Ishikawa (cell line): ENCODE data around the gene SRGAP1.

Experiments used
- CEBPB ChIP-seq: IDR thresholded peaks from 2 replicates; pipeline ENCODE4 v1.6.1; 2012
- CREB1 ChIP-seq: IDR thresholded peaks from 2 replicates; pipeline ENCODE4 v1.6.1; 2012; ENCODE audit warnings: low read depth
- EGR1 ChIP-seq: IDR thresholded peaks from 2 replicates; pipeline ENCODE4 v1.6.1; 2012
- EP300 ChIP-seq: IDR thresholded peaks from 2 replicates; pipeline ENCODE4 v1.6.1; 2012; ENCODE audit warnings: borderline replicate concordance
- FOXM1 ChIP-seq: IDR thresholded peaks from 2 replicates; pipeline ENCODE4 v1.6.1; 2012; ENCODE audit warnings: low read depth, borderline replicate concordance
- NFIC ChIP-seq: IDR thresholded peaks from 2 replicates; pipeline ENCODE4 v1.6.1; 2012
- RAD21 ChIP-seq: IDR thresholded peaks from 2 replicates; pipeline ENCODE4 v1.6.1; 2012; ENCODE audit warnings: low read depth
- TAF1 ChIP-seq: IDR thresholded peaks from 2 replicates; pipeline ENCODE4 v1.6.1; 2012; ENCODE audit warnings: low read depth, mild to moderate bottlenecking
- TCF12 ChIP-seq: IDR thresholded peaks from 2 replicates; pipeline ENCODE4 v1.6.1; 2012; ENCODE audit warnings: low read depth
- TEAD4 ChIP-seq: IDR thresholded peaks from 2 replicates; pipeline ENCODE4 v1.6.1; 2012
- YY1 ChIP-seq: IDR thresholded peaks from 2 replicates; pipeline ENCODE4 v1.6.1; 2012; ENCODE audit warnings: low read depth
- ZBTB7A ChIP-seq: IDR thresholded peaks from 2 replicates; pipeline ENCODE4 v1.6.1; 2012; ENCODE audit warnings: low read depth
- TF ChIP-seq, protein P1 (sequence below): IDR thresholded peaks from 2 replicates; pipeline ENCODE4 v1.6.1; 2012; ENCODE audit warnings: low read depth, mild to moderate bottlenecking
- TF ChIP-seq, protein P2 (sequence below): IDR thresholded peaks from 2 replicates; pipeline ENCODE4 v1.6.1; 2012
- TF ChIP-seq, protein P3 (sequence below): IDR thresholded peaks from 2 replicates; pipeline ENCODE4 v1.6.1; 2012

The SRGAP1 gene

DNA sequence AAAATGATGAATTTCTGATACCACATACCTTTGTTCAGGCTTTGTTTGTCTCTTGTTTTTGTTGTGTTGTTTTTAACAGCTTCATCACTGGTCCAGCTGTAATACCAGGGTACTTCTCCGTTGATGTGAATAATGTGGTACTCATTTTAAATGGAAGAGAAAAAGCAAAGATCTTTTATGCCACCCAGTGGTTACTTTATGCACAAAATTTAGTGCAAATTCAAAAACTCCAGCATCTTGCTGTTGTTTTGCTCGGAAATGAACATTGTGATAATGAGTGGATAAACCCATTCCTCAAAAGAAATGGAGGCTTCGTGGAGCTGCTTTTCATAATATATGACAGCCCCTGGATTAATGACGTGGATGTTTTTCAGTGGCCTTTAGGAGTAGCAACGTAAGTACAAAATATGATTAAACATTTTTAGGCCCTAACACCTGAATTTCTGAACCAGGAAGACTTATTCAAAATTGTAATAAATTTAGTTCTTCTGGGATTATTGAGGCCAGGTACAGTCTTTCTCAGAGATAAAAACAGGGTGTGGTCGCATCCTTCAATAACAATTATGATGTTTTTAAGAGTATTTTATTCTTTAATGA is 42.4 kb upstream of the SRGAP1 start:
- TF ChIP-seq RAD21 (peak; percentile 65), TAF1 (no peak)

DNA sequence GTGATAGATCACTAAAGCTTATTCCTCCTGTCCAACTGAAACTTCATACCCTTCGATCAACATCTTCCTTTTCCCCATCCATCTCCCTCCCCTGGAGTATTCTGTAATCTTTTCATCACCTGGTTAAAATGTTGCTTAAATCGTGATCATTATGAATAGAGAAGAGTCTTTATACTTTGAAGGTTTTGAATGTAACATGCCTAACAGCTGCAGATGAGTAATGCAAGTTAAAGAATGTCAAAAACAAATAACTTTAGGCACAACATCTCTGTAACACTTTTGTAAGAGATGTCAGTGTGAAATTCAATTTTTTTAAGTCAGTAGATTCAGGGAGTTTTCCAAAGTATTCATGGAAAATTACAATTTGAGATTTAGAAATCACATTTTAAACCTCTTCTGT is 39.8 kb upstream of the SRGAP1 start:
- TF ChIP-seq EGR1 (no peak), FOXM1 (no peak), CEBPB (no peak), EP300 (no peak), YY1 (no peak), ZBTB7A (no peak), NFIC (no peak), CREB1 (no peak), TEAD4 (no peak), TCF12 (no peak), RAD21 (no peak), TAF1 (no peak)
- TF ChIP-seq, protein P1, sequence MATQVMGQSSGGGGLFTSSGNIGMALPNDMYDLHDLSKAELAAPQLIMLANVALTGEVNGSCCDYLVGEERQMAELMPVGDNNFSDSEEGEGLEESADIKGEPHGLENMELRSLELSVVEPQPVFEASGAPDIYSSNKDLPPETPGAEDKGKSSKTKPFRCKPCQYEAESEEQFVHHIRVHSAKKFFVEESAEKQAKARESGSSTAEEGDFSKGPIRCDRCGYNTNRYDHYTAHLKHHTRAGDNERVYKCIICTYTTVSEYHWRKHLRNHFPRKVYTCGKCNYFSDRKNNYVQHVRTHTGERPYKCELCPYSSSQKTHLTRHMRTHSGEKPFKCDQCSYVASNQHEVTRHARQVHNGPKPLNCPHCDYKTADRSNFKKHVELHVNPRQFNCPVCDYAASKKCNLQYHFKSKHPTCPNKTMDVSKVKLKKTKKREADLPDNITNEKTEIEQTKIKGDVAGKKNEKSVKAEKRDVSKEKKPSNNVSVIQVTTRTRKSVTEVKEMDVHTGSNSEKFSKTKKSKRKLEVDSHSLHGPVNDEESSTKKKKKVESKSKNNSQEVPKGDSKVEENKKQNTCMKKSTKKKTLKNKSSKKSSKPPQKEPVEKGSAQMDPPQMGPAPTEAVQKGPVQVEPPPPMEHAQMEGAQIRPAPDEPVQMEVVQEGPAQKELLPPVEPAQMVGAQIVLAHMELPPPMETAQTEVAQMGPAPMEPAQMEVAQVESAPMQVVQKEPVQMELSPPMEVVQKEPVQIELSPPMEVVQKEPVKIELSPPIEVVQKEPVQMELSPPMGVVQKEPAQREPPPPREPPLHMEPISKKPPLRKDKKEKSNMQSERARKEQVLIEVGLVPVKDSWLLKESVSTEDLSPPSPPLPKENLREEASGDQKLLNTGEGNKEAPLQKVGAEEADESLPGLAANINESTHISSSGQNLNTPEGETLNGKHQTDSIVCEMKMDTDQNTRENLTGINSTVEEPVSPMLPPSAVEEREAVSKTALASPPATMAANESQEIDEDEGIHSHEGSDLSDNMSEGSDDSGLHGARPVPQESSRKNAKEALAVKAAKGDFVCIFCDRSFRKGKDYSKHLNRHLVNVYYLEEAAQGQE, result no peak
- TF ChIP-seq, protein P2, sequence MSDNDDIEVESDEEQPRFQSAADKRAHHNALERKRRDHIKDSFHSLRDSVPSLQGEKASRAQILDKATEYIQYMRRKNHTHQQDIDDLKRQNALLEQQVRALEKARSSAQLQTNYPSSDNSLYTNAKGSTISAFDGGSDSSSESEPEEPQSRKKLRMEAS, result no peak
- TF ChIP-seq, protein P3, sequence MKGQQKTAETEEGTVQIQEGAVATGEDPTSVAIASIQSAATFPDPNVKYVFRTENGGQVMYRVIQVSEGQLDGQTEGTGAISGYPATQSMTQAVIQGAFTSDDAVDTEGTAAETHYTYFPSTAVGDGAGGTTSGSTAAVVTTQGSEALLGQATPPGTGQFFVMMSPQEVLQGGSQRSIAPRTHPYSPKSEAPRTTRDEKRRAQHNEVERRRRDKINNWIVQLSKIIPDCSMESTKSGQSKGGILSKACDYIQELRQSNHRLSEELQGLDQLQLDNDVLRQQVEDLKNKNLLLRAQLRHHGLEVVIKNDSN, result no peak

DNA sequence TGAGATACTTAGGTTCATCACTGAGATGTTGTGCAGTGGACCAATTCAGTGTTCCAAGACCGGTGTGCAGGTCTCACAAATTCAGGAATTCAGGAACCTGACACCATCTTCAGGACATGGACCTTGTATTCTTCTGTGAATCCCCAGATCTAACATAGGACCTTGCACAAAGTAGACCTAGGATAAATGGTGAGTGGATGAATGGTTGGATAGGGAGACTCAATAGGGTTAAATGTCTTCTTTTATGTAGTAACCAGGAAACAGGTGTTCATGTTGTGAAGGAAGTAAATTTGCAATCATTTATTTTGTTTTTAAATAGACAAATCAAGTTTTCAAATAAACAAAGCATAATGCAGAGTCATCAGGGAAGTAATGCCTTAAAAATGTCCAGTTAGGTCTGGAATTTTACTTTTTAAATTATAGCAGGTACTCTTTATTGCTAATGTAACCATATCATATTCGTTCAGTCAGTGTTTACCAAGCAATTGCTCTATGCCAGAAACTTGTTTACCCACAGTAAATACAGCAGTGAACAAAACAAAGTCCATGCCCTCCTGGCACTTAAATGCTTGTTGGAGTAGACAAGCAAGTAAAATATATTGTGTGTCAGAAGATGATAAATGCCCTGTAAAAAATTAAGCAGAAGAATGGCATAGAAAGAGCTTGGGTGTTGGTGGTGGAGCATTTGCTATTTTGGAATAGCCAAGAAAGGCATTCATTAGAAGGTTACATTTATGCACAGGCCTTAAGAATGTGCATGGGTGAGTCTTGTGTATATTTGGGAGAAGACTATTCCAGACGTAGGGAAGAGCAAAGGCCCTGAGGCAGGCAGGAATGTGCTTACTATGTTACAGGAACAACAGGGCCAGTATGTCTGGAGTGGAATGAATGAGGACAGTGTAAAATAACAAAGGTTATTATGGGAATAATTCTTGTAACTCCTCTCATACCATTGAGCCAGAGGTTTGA is 38.5 kb upstream of the SRGAP1 start:
- TF ChIP-seq CEBPB, result no peak

DNA sequence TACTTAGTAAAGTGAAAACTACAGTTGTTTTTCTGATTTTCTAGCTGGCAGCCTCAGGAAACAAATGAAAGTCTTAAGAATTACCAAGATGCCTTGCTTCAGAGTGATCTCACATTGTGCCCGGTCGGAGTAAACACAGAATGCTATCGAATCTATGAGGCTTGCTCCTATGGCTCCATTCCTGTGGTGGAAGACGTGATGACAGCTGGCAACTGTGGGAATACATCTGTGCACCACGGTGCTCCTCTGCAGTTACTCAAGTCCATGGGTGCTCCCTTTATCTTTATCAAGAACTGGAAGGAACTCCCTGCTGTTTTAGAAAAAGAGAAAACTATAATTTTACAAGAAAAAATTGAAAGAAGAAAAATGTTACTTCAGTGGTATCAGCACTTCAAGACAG is 35.9 kb upstream of the SRGAP1 start:
- TF ChIP-seq CREB1 (no peak), ZBTB7A (no peak), TCF12 (no peak), TEAD4 (no peak), CEBPB (no peak)

DNA sequence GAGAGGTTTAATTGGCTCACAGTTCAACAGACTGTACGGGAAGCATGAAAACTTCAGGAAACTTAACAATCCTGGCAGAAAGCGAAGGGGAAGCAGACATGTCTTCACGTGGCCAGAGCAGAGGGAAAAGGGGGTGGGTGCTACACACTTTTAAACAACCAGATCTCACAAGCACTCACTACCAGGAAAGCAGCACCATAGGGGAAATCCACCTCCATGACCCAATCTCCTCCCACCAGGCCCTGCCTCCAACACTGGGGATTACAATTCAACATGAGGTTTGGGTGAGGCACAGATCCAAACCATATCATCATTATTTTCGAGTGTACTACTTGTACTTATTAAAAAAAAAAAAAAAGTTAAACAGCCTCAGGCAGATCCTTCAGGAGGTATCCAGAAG is 34.9 kb upstream of the SRGAP1 start:
- TF ChIP-seq EGR1 (no peak), TEAD4 (no peak), CREB1 (no peak), FOXM1 (no peak), TCF12 (no peak), TAF1 (no peak), NFIC (no peak), YY1 (no peak), ZBTB7A (no peak), RAD21 (no peak), CEBPB (no peak), EP300 (no peak)
- TF ChIP-seq, protein P3, result no peak
- TF ChIP-seq, protein P1, result no peak
- TF ChIP-seq, protein P2, result no peak

DNA sequence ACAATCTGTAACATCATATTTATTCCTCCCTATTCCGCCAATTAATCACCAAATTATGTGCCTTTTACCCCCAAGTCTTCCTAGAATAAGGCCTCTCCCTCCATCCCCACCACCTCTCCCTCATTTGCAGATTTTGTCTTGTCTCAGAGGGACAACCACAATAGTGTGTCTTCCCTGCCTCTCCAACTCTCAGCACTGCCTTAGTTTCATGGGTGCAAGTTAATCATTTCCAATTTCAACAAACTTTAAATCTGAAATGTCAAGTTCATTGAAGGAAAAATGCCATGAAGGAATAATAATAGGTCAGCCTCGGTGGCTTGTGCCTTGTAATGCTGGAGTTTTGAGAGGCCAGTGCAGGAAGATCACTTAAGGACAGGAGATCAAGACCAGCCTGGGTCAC is 33.2 kb upstream of the SRGAP1 start:
- TF ChIP-seq NFIC, result no peak
- TF ChIP-seq, protein P3, result no peak
- no peak for TF ChIP-seq TCF12
- no peak for TF ChIP-seq CREB1
- no peak for TF ChIP-seq YY1
- TF ChIP-seq, protein P1, result no peak
- no peak for TF ChIP-seq TEAD4
- TF ChIP-seq ZBTB7A, result no peak
- TF ChIP-seq FOXM1, result no peak
- TF ChIP-seq EP300, result no peak
- no peak for TF ChIP-seq TAF1
- TF ChIP-seq, protein P2, result no peak
- no peak for TF ChIP-seq RAD21
